Lung microvascular endothelial cell (primary cell): Measurements from ENCODE around the gene EIF1AD. TPM values are rescaled to one million over a fixed set of nuclear protein-coding genes. Genes with fewer than 3 reads are reported as not detected.
"Not testable (repeated sequence)": the region's sequence is repeated elsewhere in the genome, so short reads cannot be mapped to it uniquely, and the experiment has no call there.

ENCODE experiments used
- DNase-seq, 2 donors: peaks; one replicate each; pipeline versions ENCODE4 v3.0.0 to v3.0.0-alpha.2; 2010; ENCODE audit warnings: low read depth in 2 of 2
- total RNA-seq: library from RNA; depleted of rRNA; stranded (reverse); fragments of >200 nt; gene quantifications from 2 replicates; pipeline ENCODE4 v1.2.1, GENCODE V29; 2014

The EIF1AD gene
- total RNA-seq, 1 donor from 2014 or later: 21.8 TPM

DNA sequence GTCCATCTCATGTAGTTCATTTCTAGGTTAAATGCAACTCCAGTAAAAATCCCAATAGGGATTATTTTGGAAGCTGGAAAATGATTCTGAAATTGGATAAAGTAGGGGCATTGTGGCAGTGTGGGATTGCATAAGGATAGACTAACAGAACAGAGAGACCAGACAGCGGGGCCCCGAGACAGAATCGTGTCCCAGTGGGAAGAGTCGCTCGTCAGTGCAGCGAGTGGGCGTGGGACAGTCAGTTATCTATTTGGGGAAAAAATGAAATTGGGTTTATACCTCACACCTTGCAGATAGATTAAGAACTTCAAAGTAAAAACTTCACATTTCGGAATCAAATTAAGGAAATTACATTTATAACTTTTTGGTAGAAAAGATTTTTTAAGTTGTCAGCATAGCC is 29.8 kb downstream of the EIF1AD start:
- DNase-seq: no peak

DNA sequence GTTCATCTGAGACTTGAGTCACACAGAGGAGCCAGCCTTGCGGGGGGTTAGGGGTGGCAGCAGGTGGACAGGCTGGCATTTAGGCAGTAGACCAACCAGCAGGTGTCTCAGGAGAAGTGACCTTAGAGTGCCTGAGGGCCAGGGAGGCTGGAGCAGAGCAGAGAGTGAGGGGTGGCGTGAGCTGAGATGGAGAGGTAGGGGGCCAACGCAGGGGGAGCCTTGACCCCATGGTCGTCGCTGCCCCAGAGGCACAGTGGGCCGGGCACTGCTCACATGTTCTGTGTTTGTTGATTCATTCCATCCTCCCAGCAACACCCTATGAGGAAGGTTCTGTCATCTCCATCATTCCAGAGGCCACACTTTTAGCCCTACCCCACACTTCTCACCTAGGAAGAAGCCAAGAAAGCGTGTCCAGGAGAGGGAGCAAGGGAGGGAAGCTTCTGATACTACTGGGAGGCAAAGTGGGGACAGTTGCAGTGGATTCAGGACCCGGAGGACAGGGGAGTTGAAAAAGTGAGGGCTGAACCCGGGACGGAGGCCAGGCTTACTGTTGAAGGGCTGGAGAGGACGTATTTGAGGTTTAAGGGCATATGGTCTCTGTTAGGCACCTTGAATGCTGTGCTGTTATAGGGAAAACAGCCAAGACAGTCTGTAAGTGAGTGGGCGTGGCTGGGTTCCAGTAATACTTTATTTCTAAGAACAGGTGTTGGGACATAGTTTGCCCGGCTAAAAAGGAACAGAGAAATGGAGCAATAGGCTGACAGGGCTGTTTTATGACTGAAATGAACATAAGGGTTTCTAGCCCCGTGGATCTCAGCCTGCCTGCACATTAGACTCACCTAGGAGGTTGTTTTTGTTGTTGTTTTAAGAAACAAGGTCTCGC is 33.1 kb downstream of the EIF1AD start:
- DNase-seq: no peak

GRCh38 chr11:65967329-65967934 is 34.5 kb downstream of the EIF1AD start:
- DNase-seq: no peak

GRCh38 chr11:65965986-65966762 is 35.8 kb downstream of the EIF1AD start:
- DNase-seq: no peak

DNA sequence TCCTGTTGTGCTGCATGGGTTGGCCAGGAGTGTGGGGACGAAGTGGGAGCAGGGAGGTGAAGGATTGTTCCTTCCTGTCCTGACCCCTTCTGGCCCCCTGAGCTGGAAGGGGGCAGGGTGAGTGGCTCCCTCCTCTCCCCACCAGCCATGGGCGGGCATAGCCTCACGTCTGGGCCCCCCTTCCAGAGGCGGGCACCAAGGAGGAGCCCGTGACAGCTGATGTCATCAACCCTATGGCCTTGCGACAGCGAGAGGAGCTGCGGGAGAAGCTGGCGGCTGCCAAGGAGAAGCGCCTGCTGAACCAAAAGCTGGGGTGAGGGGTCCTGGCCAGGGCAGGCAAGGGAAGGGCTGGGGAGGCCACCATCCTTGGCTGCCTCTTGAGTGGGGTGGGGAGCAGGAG is 37.1 kb downstream of the EIF1AD start:
- no peak for DNase-seq

DNA sequence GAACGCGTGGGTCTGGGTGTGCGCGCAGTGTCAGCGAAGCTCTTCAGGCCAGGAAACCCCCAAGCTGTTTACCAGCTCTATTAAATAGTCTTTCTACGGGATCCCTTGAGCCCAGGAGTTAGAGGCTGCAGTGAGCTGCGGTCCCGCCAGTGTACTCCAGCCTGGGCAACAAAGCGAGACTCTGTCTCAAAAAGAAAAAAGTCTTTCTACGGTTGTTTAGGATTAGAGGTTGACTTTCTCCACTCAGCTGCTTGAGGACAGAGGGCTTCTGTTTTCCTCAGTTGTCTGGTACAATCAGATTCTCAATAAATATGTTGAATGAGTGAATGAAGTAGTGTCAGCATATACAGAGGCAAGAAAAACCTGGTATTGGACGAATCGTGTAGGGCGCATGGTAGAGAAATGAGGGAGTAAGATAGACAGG is 39.8 kb downstream of the EIF1AD start:
- DNase-seq: no peak

GRCh38 chr11:65961267-65962140 is 40.5 kb downstream of the EIF1AD start, which contains the start of gene SART1:
Gene SART1 (plus strand): TSS chr11:65961734. CDS start chr11:65961781, 47 bp downstream.
- DNase-seq: peak; percentile 99

DNA sequence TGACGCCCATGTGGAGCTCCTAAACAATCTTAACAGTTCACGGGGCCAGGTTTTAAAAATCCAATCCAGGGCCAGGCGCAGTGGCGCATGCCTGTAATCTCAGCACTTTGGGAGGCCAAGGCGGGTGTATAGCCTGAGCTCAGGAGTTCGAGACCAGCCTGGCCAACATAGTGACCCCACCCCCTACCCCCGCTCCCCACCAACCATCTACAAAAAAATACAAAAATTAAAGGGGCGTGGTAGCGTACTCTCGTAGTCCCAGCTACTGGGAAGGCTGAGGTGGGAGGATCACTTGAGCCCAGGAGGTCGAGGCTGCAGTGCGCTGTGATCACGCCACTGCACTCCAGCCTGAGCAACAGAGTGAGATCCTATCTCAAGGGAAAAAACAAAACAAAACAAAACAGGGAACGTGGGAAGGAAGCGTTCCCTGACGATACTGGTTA is 41.1 kb downstream of the EIF1AD start:
- DNase-seq: no peak

DNA sequence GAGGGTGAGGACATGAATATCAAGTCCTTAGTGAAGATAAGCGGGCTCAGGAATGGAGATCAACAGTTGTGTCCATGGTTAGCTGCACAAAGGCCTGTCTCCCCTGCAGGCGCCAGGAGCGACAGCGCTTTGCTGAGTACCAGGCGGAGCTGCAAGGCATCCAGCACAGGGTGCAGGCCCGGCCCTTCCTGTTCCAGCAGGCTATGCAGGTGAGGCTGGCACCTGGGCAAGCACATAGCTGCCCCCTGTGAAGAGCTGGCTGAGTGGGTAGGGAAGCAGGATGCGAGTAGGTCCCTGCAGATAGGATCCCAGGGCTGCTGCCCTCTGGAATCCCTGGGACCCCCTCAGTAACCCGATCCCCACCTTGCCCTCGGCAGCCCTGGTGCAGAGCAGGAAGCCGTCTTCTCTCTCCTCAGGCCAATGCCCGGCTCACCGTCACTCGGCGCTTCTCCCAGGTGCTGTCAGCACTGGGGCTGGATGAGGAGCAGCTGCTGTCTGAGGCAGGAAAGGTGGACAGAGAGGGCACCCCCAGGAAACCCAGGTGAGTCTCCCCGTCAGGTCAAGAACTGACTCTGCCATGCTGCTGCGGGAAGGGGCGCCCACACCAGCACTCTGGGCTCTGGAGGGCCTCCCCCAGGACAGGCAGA is 43.1 kb downstream of the EIF1AD start:
- no peak for DNase-seq

DNA sequence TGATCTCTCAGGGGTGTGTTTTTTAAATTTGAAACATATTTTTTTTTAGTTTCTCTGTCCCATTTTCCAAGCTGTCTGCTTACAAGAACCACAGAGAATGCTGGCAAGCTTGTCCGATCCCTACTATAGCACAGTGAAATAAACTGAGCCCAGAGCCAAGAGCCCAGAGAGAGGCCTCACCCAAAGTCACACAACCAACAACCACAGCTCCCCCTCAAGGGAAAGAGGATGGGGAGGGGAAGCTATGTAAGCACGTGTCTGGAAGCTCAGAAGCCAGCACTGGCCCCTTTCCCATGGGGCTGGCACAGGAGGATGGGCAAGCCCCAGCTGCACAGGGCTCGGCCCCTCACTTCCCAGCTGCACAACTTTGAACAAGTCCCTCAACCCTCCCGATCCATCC is 43.7 kb downstream of the EIF1AD start:
- DNase-seq: no peak

DNA sequence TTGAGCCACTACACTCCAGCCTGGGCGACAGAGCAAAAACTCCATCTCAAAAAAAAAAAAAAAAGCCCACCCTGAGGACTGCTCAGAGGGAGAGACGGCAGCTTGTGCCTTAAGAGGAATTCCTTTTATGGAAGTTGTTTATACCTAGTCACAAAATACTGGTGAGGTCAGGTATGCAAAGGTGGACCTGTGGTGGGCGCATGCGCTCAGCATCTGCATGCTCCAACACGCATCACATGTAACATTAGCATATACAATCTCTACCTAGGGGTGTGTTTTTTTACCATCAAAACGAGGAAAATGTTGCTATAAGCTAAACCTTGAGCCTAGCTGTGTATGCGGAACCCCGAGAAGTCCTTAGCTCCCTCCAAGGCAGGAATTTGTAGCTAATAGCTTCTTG is 47.2 kb downstream of the EIF1AD start:
- DNase-seq: no peak

- no peak for DNase-seq
Measured at GRCh38 chr11:65953471-65953870, 48.5 kb downstream of the EIF1AD start.

GRCh38 chr11:65952052-65952521 is 49.9 kb downstream of the EIF1AD start:
- DNase-seq: no peak

GRCh38 chr11:65951641-65952040 is 50.3 kb downstream of the EIF1AD start:
- DNase-seq: not testable (repeated sequence)

DNA sequence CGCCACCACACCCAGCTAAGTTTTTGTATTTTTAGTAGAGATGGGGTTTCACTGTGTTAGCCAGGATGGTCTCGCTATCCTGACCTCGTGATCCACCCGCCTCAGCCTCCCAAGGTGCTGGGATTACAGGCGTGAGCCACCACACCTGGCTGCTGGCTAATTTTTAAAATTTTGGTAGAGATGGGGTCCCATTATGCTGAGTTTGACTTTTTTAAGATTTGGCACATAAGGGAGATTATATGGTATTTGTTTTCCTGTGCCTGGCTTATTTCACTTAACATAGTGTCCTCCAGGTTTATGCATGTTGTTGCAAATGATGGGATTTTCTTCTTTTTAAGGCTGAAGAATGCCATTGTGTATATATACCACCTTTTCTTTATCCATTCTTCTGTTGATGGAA is 51.2 kb downstream of the EIF1AD start:
- DNase-seq: not testable (repeated sequence)

DNA sequence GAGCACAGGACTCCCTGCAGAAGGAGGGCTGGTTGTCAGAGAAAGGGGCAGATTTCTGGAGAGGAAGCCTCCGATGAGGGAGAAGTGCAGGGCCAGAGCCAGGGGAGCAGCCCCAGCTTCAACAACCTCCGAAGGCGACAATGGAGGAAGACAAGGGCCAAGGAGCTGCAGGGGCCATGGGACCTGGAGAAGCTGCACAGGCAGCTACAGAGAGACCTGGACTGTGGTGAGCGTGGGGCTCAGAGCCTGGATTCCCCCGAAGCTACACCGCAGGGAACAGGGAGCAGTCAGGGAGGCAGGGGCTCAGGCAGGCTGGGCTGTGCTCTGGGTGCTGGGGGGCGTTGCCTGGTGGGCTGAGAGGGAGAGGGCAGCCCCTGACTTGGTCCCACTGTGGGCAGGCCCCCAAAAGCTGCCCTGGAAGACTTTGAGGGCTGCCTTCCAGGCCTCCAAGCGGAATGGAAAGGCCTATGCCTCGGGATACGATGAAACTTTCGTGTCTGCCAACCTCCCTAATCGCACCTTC is 54.3 kb downstream of the EIF1AD start:
- no peak for DNase-seq

- DNase-seq: no peak
Measured at GRCh38 chr11:65947133-65947532, 54.8 kb downstream of the EIF1AD start.

- no peak for DNase-seq
Measured at GRCh38 chr11:65946655-65947054, 55.3 kb downstream of the EIF1AD start.
